GM23338 (cell line): Measurements from ENCODE around the gene HSD11B1L.

Experiments used
- CREB1 ChIP-seq: fragments of 250-450 bp; sonication (Bioruptor Pico); IDR thresholded peaks from 2 replicates; pipeline ENCODE4 v1.5.0; 2020; ENCODE audit warnings: low read depth, mild to moderate bottlenecking, moderate library complexity
- EZH2 ChIP-seq: fragments of 200-600 bp; sonication (generic); IDR thresholded peaks from one replicate; pipeline ENCODE4 v1.8.0; 2017; ENCODE audit warnings: antibody characterized with exemption, mild to moderate bottlenecking, low read depth; ENCODE audit not compliant: unreplicated experiment
- EZH2phosphoT487 ChIP-seq: fragments of 200-600 bp; sonication (generic); IDR thresholded peaks from one replicate; pipeline ENCODE4 v1.8.1; 2018; ENCODE audit warnings: antibody characterized with exemption; ENCODE audit not compliant: unreplicated experiment
- POLR2AphosphoS5 ChIP-seq: IDR thresholded peaks from 2 replicates; pipeline ENCODE4 v1.6.1; 2016; ENCODE audit warnings: antibody characterized with exemption, low read depth
- REST ChIP-seq: IDR thresholded peaks from one replicate; pipeline ENCODE4 v1.6.1; 2018; ENCODE audit warnings: antibody characterized with exemption; ENCODE audit not compliant: unreplicated experiment
- TF ChIP-seq, protein P1 (sequence below), 2 experiments: fragments of 200-600 bp in 1 of 2; sonication (generic) in 1 of 2; conservative IDR thresholded peaks; 2 replicates each; pipeline versions ENCODE4 v1.5.1 to v1.6.1; 2016 to 2017; ENCODE audit warnings: antibody characterized with exemption in 2 of 2, low read depth in 2 of 2, mild to moderate bottlenecking in 2 of 2, moderate library complexity in 1 of 2

GRCh38 chr19:5644037-5644436 is 36.8 kb upstream of the HSD11B1L start:
- TF ChIP-seq, protein P1, sequence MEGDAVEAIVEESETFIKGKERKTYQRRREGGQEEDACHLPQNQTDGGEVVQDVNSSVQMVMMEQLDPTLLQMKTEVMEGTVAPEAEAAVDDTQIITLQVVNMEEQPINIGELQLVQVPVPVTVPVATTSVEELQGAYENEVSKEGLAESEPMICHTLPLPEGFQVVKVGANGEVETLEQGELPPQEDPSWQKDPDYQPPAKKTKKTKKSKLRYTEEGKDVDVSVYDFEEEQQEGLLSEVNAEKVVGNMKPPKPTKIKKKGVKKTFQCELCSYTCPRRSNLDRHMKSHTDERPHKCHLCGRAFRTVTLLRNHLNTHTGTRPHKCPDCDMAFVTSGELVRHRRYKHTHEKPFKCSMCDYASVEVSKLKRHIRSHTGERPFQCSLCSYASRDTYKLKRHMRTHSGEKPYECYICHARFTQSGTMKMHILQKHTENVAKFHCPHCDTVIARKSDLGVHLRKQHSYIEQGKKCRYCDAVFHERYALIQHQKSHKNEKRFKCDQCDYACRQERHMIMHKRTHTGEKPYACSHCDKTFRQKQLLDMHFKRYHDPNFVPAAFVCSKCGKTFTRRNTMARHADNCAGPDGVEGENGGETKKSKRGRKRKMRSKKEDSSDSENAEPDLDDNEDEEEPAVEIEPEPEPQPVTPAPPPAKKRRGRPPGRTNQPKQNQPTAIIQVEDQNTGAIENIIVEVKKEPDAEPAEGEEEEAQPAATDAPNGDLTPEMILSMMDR (conservative IDR thresholded peaks at IDR 0.05; ENCODE audit: low read depth in 2 of 2), result no peak
- TF ChIP-seq REST, result no peak
- no peak for TF ChIP-seq EZH2phosphoT487
- no peak for TF ChIP-seq EZH2
- TF ChIP-seq POLR2AphosphoS5, result no peak
- TF ChIP-seq CREB1 (CRISPR knock-in tag), result no peak
